GM13977 (cell line): ENCODE results near the gene IFNL1.

ENCODE experiments used
- DNase-seq: peaks from one replicate; pipeline ENCODE4 v3.0.0; 2012; ENCODE audit warnings: low spot score
- in situ Hi-C: fragments of 300-500 bp; cut with MboI; formaldehyde crosslinking; loops from one replicate; pipeline ENCODE4 v1.12.0; 2022; ENCODE audit warnings: low sequenced_read_pairs, low pct_unique_long_range_greater_than_20kb, mixed read lengths, inconsistent platforms; ENCODE audit not compliant: unreplicated experiment
- TF ChIP-seq, protein P1 (sequence below): IDR thresholded peaks from 2 replicates; pipeline ENCODE4 v1.5.1; 2012; ENCODE audit warnings: mild to moderate bottlenecking, control low read depth; ENCODE audit not compliant: insufficient read depth; ENCODE audit errors: extremely low read depth, missing control alignments

IFNL1 gene

DNA sequence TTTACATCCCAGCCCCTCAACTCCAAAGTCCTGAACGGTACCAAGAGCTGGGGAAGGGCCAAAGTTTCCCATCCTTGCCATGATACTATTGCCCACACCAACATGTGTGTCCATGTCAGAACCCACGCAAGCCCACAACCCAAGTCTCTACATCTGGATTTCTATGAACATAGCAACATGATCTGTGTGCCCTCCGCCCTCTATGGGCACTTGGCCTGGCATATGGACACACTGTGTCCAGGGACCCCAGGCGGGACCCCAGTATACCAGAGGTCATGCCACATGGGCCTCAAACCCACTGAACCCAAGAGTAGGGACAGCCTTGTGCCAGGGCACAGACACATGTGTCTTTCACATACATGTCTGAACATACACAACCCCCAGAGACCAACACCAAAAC is 22.5 kb downstream of the IFNL1 start:
- TF ChIP-seq, protein P1, sequence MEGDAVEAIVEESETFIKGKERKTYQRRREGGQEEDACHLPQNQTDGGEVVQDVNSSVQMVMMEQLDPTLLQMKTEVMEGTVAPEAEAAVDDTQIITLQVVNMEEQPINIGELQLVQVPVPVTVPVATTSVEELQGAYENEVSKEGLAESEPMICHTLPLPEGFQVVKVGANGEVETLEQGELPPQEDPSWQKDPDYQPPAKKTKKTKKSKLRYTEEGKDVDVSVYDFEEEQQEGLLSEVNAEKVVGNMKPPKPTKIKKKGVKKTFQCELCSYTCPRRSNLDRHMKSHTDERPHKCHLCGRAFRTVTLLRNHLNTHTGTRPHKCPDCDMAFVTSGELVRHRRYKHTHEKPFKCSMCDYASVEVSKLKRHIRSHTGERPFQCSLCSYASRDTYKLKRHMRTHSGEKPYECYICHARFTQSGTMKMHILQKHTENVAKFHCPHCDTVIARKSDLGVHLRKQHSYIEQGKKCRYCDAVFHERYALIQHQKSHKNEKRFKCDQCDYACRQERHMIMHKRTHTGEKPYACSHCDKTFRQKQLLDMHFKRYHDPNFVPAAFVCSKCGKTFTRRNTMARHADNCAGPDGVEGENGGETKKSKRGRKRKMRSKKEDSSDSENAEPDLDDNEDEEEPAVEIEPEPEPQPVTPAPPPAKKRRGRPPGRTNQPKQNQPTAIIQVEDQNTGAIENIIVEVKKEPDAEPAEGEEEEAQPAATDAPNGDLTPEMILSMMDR = no peak
- in situ Hi-C loops = no loop called here
- no peak for DNase-seq

DNA sequence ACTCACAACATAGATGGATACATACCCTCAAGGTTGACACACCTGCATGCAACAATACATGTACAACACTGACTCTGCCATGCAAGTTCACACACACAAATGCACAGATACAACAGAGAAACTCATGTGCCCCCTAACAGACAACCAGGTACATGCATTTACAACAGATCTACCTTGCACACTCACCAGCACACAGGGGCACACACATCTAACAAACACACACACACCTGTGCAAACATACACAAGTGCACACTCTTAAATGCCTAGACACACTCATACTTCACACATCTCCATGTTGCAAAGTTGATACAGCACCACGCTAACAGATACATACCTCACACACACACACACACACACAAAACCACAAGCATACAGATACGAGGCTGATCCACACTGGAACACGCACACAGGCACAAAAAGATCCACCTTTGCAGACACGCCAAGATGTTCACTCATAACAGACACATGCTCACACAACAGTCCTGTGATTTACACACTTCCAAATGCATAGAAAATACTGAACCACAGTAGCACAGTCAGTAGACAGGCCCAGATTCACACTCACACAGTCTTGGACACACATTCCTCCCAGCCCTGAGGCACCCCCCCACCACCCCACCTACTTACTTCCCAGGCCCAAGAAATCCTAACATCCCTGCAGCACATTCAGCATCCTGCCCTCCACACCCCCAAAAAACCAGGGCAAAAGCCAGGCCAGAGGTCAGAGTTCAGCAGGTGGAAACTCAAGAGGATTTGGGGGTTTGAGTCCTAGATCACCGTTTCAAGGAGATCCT is 23.1 kb downstream of the IFNL1 start:
- TF ChIP-seq, protein P1 = no peak
- no peak for DNase-seq
- in situ Hi-C loops = no loop called here

DNA sequence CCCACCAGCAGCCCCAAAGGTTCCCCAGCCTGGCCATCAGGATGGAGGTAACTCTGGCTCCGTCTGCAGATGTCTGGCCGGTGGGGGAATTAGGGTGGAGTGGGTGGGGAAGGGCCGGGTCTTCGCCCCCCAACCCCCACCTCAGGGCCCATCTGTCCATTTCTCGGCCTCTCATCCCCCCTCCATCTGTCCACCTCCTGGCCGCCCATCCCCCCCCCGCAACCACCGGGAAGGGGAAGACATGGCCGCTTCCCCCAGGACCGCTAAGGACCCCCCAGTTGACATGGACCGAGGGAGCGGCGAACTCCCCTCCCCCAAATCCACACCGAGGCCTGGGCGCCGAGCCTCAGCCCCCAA is 23.7 kb downstream of the IFNL1 start:
- in situ Hi-C loops = no loop called here
- TF ChIP-seq, protein P1 = no peak
- no peak for DNase-seq

DNA sequence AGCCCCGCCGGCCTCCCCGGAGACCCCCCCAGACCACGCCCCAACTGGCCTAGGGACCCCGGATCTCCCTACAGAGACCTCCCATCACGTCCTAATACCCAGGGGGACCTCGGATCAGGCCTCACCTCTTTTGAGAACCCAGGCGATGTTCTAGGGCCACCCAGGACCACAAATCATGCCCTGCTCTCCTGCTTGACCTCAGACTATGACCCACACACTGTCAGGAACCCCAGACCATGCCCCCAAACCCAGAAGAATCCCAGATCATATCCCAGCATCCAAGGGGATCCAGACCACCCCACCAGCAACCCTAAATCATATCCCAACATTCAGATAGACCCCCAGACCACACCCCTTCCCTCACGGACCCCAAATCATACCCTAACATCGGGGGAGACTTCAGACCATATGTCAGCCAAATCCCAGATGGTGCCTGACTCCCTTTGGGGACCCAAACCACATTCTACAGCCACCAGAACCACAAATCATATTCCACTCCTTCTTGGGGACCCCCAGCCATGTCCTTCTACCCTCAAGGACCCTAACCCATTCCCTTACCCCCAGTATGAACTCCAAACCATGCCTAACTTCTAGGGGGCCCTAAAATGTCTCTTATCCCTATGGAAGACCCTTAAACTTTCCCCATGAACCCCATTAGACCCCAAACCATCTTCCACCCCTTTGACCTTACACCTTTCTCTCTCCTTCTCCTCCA is 25.1 kb downstream of the IFNL1 start:
- in situ Hi-C loops = no loop called here
- TF ChIP-seq, protein P1 = no peak
- DNase-seq = peak; percentile 45

DNA sequence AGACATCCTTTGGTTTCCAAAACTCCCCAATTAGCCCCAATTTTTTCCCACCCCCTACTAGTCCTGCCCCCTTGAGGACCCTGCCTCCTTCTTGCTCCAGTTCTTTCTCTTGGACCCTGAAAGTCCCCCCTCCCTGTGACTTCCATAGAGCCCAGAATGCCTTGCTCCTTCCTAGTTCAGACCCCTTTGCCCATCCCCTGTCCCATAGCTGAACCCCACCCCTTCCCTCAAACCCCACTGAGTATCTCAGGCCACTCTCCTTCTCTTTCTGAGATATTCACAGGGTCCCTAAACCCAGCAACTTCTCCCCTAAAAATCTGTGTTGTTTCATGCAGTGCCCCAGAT is 25.6 kb downstream of the IFNL1 start:
- TF ChIP-seq, protein P1 = no peak
- no peak for DNase-seq
- in situ Hi-C loops = no loop called here

DNA sequence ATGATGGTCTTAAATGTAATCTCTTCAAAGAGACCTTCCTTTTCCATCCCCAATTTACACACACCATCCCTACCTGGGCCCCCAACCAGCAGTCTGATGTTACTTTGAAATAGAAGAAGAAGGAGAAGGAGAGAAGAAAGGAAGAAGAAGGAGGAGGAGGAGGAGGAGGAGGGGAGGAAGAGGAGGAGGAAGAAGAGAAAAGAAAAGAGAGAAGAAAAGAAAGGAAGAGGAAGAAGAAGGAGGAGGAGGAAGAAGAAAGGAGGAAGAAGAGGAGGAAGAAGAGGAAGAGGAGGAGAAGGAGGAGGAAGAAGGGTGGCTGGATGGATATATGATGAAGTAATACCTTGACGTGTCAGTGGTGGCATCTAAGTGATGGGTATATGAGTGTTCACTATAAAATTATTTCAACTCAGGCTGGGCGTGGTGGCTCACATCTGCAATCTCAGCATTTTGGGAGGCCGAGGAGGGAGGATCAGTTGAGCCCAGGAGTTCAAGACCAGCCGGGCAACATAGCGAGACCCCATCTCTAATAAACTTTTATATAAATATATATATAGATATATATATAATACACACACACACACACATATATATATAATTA is 28.1 kb downstream of the IFNL1 start:
- in situ Hi-C loops = no loop called here
- TF ChIP-seq, protein P1 = no peak

More for the DNA sequence above, 28.1 kb downstream of the IFNL1 start:
- no peak for DNase-seq
